HUES64 (cell line): ENCODE measurements around the gene ACCS.

Experiments used
- H3K27ac ChIP-seq: 2 replicates; pipeline ENCODE4 v1.7.0; 2013; ENCODE audit warnings: low read depth, low read length, inconsistent platforms
- H3K27me3 ChIP-seq: 2 replicates; pipeline ENCODE4 v1.6.1; 2013; ENCODE audit warnings: mild to moderate bottlenecking, low read length; ENCODE audit not compliant: insufficient read depth
- H3K36me3 ChIP-seq: 2 replicates; pipeline ENCODE4 v1.6.1; 2013; ENCODE audit warnings: mild to moderate bottlenecking, low read length; ENCODE audit not compliant: insufficient read depth
- H3K4me1 ChIP-seq: 2 replicates; pipeline ENCODE4 v1.6.1; 2013; ENCODE audit warnings: mild to moderate bottlenecking, low read length, moderate library complexity; ENCODE audit not compliant: insufficient read depth
- H3K4me3 ChIP-seq: 2 replicates; pipeline ENCODE4 v1.5.1; 2013; ENCODE audit warnings: mild to moderate bottlenecking, low read length, moderate library complexity
- H3K9ac ChIP-seq: 2 replicates; pipeline ENCODE4 v1.6.1; 2013; ENCODE audit warnings: mild to moderate bottlenecking, low read depth, low read length
- H3K9me3 ChIP-seq: 2 replicates; pipeline ENCODE4 v1.6.1; 2013; ENCODE audit warnings: low read depth, low read length; ENCODE audit not compliant: insufficient read depth
- WGBS: fragments of 150-250, 120-280 bp; methylation state at CpG from one replicate; pipeline ENCODE4 v1.1.7; 2013; ENCODE audit warnings: missing lambda C conversion rate; 5-methylcytosine and 5-hydroxymethylcytosine counted together

The ACCS gene

GRCh38 chr11:44113018-44113417 is 46.9 kb downstream of the ACCS start:
- H3K4me1 ChIP-seq: peaks cover 8% of the 10 kb centered on the region; the same call in 1 of the 2 replicates
- H3K9ac ChIP-seq: no peak overlapping the region

DNA sequence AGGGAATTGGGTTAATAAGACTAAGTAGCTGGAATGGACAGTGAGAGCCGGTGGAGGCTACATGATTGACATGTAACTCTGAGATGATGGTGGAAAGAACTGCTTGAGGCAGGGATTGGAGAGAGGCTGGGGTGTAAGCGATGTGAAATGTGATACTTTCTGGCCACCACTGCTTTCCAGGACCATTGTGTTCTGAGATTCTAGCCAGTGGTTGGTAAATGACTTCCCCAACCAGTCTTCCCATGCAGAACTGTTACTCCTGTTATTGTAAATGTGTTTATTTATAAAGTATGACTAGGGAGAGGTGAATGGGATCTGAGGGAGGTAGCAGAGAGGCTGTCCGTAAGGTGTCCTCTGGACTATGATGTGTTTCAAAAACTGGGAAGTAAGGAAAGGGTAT is 47.5 kb downstream of the ACCS start:
- no peak overlapping the region for H3K9ac ChIP-seq
- no peak overlapping the region for H3K27ac ChIP-seq
- H3K4me1 ChIP-seq: peaks cover 8% of the 10 kb centered on the region; the same call in 1 of the 2 replicates
- H3K9me3 ChIP-seq: no peaks in the 10 kb centered on the region
- H3K36me3 ChIP-seq: peaks cover 41% of the 10 kb centered on the region
- 90% methylated on average over 3 of the region's 3 CpGs for WGBS
- no peak overlapping the region for H3K4me3 ChIP-seq
- H3K27me3 ChIP-seq: no peaks in the 10 kb centered on the region

More at GRCh38 chr11:44113018-44113417, 46.9 kb downstream of the ACCS start:
- H3K9me3 ChIP-seq: no peaks in the 10 kb centered on the region
- H3K27me3 ChIP-seq: no peaks in the 10 kb centered on the region
- no peak overlapping the region for H3K27ac ChIP-seq
- H3K4me3 ChIP-seq: no peak overlapping the region
- H3K36me3 ChIP-seq: peaks cover 46% of the 10 kb centered on the region
- WGBS: 94% methylated on average over 3 of the region's 3 CpGs

DNA sequence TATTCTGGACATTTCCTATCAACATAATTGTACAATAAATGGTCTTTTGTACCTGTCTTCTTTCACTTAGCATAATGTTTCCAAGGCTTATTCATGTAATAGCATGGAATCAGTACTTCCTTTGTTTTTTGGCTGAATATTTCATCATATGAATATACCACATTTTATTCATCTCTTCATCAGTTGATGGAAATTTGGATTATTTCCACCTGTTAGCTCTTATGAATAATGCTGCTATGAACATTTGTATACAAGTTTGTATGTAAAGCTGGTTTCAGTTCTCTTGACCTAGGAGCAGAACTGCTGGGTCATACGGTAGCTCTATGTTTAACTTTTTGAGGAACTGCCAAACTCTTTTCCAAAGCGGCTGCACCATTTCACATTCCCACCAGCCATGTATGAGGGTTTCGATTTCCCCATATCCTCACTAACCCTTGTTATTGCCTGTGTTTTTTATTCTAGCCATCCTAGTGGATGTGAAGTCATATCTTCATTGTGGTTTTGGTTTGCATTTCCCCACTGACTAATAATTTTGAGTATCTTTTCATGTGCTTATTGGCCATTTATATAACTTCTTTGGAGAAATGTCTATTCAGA is 50.3 kb downstream of the ACCS start:
- H3K9ac ChIP-seq: no peak overlapping the region
- H3K4me1 ChIP-seq: peaks cover 8% of the 10 kb centered on the region; the same call in 1 of the 2 replicates
- H3K27me3 ChIP-seq: no peaks in the 10 kb centered on the region
- peaks cover 39% of the 10 kb centered on the region for H3K36me3 ChIP-seq
- no peaks in the 10 kb centered on the region for H3K9me3 ChIP-seq
- H3K4me3 ChIP-seq: no peak overlapping the region
- WGBS: 97% methylated on average over 3 of the region's 3 CpGs
- H3K27ac ChIP-seq: no peak overlapping the region

DNA sequence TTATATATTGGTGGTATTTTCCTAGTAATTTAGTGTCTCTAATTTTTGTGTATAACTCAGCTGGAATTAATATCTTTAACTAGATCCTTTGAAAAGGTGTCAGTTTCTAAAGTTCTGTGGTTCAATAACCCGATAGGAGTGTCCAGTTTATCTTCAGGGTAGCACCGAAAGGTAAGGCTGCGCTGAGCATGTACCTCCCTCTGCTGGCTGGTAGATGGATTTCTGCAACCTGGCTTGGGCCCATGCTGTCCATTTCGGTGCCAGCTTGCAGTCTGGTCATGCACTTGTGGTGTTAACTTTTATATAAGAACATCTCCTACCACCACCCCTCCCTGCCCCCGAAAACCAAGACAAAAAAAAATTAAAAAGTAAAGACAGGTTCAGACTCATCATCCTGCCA is 54.1 kb downstream of the ACCS start:
- H3K27me3 ChIP-seq: no peaks in the 10 kb centered on the region
- 95% methylated on average over 5 of the region's 5 CpGs for WGBS
- no peaks in the 10 kb centered on the region for H3K9me3 ChIP-seq
- H3K27ac ChIP-seq: no peak overlapping the region
- peaks cover 28% of the 10 kb centered on the region for H3K36me3 ChIP-seq
- no peak overlapping the region for H3K9ac ChIP-seq
- no peaks in the 10 kb centered on the region for H3K4me1 ChIP-seq
- H3K4me3 ChIP-seq: no peak overlapping the region

DNA sequence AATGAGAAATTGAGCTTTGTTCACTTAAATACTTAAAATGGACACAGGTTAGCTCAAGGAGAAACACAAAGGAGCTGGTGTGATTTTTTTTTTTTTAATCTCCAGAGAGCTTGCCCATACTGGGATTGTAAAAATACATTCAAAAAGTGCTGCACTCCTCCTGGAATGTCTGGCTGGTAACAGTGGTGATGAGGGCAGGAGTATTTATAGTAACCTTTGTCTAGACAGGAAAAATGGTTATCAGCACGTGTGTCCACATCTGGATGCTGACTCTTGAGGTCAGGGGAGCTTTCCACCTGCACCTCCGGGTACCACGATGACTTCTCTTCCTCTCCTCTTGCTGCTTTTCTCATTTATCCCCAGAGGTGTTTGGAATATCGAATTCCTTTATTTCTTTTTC is 59.5 kb downstream of the ACCS start:
- peaks cover 49% of the 10 kb centered on the region for H3K36me3 ChIP-seq
- H3K27ac ChIP-seq: no peak overlapping the region
- no peak overlapping the region for H3K9ac ChIP-seq
- H3K9me3 ChIP-seq: no peaks in the 10 kb centered on the region
- no peaks in the 10 kb centered on the region for H3K27me3 ChIP-seq
- H3K4me1 ChIP-seq: no peaks in the 10 kb centered on the region
- WGBS: 98% methylated on average over 3 of the region's 4 CpGs
- no peak overlapping the region for H3K4me3 ChIP-seq

DNA sequence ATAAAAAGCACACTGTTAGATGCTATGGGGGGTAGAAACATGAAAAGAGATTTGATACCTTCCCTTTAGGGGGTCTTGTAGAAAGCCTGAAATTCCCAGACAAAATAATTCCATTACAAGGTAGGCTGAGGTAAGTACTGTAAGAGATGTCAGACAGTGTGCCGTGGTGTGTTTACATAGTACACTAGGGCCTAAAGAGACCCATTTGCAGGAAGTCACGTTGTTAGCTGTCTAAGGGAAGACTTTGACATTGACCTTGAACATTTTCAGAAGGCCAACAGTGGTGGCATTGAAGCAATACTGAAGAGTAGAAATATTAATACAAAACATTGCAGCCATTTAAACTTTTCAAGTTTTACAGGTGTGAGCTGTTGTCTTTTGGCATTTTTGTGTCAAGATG is 60.2 kb downstream of the ACCS start:
- H3K4me1 ChIP-seq: no peaks in the 10 kb centered on the region
- no peaks in the 10 kb centered on the region for H3K27me3 ChIP-seq
- no peak overlapping the region for H3K9ac ChIP-seq
- H3K4me3 ChIP-seq: no peak overlapping the region
- no peaks in the 10 kb centered on the region for H3K9me3 ChIP-seq
- no peak overlapping the region for H3K27ac ChIP-seq
- WGBS: 96% methylated on average over 2 of the region's 2 CpGs
- peaks cover 54% of the 10 kb centered on the region for H3K36me3 ChIP-seq

DNA sequence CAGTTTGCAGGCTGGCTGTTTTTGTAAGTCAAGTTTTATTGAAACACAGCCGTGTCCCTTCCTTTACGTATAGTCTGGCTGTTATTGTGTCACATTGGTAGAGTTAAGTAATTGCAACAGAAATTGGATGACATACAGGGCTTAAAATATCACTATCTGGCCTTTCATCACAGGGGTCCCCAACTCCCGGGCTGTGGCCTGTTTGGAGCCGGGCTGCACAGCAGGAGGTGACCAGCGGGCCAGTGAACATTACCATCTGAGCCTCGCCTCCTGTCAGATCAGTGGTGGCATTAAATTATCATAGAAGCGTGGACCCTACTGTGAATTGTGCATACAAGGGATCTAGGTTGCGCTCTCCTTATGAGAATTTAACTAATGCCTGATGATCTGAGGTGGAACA is 61.1 kb downstream of the ACCS start:
- no peaks in the 10 kb centered on the region for H3K27me3 ChIP-seq
- no peaks in the 10 kb centered on the region for H3K4me1 ChIP-seq
- 91% methylated on average over 8 of the region's 8 CpGs for WGBS
- H3K36me3 ChIP-seq: peaks cover 54% of the 10 kb centered on the region
- H3K27ac ChIP-seq: no peak overlapping the region
- no peak overlapping the region for H3K4me3 ChIP-seq
- H3K9me3 ChIP-seq: no peaks in the 10 kb centered on the region
- H3K9ac ChIP-seq: no peak overlapping the region

DNA sequence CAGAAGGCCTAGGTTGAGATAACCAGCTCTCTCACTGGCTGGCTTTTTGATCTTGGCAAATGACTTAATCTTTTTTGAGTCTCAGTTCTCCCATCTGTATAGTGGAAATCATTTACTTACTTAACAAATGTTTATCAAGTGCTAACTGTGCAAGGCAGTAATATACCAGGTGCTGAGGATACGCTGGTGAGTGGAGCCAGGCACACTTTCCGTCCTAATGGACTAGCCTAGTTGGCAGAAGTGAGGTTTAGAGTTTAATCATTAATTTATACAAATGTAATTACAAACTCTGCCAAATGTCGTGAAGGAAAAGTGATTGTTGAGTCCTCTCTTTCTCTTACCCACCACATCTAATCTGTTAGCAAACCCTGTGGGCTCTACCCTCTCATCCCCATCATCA is 62.7 kb downstream of the ACCS start:
- no peaks in the 10 kb centered on the region for H3K27me3 ChIP-seq
- peaks cover 3% of the 10 kb centered on the region for H3K4me1 ChIP-seq
- H3K4me3 ChIP-seq: no peak overlapping the region
- WGBS: 96% methylated on average over 3 of the region's 3 CpGs
- no peaks in the 10 kb centered on the region for H3K9me3 ChIP-seq
- no peak overlapping the region for H3K9ac ChIP-seq
- H3K36me3 ChIP-seq: peaks cover 54% of the 10 kb centered on the region
- no peak overlapping the region for H3K27ac ChIP-seq

DNA sequence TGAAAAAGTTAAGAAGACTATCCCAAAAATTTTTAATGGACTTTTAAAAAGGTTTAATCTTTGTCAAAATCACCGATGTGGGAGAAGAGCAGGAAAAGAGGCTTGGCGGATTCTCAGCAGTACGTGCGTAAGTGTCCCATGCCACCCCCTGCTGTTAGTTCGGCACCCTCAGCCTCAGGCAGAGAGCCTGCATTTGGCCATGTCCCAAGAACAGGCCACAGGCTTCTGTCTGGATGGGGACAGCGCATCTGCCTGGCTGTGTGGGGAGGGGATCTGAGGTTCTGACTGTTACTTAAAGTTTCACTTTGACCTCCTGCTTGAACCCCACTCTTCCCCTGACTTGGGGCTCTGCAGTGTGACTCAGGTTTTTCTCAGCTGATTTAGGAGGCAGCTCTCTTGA is 64.7 kb downstream of the ACCS start:
- Histone ChIP-seq H3K4me3 (no peak overlapping the region), H3K27ac (no peak overlapping the region), H3K27me3 (no peaks in the 10 kb centered on the region), H3K36me3 (peaks cover 44% of the 10 kb centered on the region), H3K9ac (no peak overlapping the region), H3K9me3 (no peaks in the 10 kb centered on the region), H3K4me1 (peaks cover 7% of the 10 kb centered on the region)
- 90% methylated on average over 6 of the region's 6 CpGs for WGBS

- WGBS: 100% methylated on average over 1 of the region's 1 CpG
- H3K36me3 ChIP-seq: peaks cover 20% of the 10 kb centered on the region; the same call in 1 of the 2 replicates
- H3K27me3 ChIP-seq: no peaks in the 10 kb centered on the region
- no peak overlapping the region for H3K9ac ChIP-seq
- H3K4me3 ChIP-seq: no peak overlapping the region
- no peak overlapping the region for H3K27ac ChIP-seq
- peaks cover 7% of the 10 kb centered on the region for H3K4me1 ChIP-seq
- H3K9me3 ChIP-seq: no peaks in the 10 kb centered on the region
These were observed 67.4 kb downstream of the ACCS start for GRCh38 chr11:44133335-44133946.
